ENCODE data around the gene H1-8.

GRCh38 chr3:129502641-129503408 lies 40.1 kb upstream of the H1-8 start:
- TF ChIP-seq, protein P1, sequence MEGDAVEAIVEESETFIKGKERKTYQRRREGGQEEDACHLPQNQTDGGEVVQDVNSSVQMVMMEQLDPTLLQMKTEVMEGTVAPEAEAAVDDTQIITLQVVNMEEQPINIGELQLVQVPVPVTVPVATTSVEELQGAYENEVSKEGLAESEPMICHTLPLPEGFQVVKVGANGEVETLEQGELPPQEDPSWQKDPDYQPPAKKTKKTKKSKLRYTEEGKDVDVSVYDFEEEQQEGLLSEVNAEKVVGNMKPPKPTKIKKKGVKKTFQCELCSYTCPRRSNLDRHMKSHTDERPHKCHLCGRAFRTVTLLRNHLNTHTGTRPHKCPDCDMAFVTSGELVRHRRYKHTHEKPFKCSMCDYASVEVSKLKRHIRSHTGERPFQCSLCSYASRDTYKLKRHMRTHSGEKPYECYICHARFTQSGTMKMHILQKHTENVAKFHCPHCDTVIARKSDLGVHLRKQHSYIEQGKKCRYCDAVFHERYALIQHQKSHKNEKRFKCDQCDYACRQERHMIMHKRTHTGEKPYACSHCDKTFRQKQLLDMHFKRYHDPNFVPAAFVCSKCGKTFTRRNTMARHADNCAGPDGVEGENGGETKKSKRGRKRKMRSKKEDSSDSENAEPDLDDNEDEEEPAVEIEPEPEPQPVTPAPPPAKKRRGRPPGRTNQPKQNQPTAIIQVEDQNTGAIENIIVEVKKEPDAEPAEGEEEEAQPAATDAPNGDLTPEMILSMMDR (IDR thresholded peaks at IDR 0.05), result no peak
- no peak for TF ChIP-seq POLR2A (IDR thresholded peaks at IDR 0.05)

Measured in prostate gland (tissue), 2 donors.